Smooth muscle cell (in vitro differentiated cells): ENCODE results near the gene ADCY4. TPM values are rescaled to one million over a fixed set of nuclear protein-coding genes. Genes with fewer than 3 reads are reported as not detected.

Experiments used
- DNase-seq: peaks from one replicate; lab custom pipeline; 2025; ENCODE audit not compliant: unreplicated experiment; lab: John Stamatoyannopoulos, UW
- H2AFZ ChIP-seq: fragments of 200-600 bp; sonication (generic); 2 replicates; pipeline ENCODE4 v1.6.0; 2016; ENCODE audit warnings: antibody characterized with exemption, low read depth, mild to moderate bottlenecking
- H3F3A ChIP-seq: fragments of 200-600 bp; sonication (generic); 2 replicates; pipeline ENCODE4 v1.6.0; 2017; ENCODE audit warnings: antibody characterized with exemption, low read depth
- H3K27ac ChIP-seq: fragments of 200-600 bp; sonication (generic); 2 replicates; pipeline ENCODE4 v1.5.1; 2016; ENCODE audit warnings: low read depth, mild to moderate bottlenecking
- H3K27me3 ChIP-seq: fragments of 200-600 bp; sonication (generic); 2 replicates; pipeline ENCODE4 v1.6.1; 2016; ENCODE audit warnings: low read depth, mild to moderate bottlenecking
- H3K36me3 ChIP-seq: fragments of 200-600 bp; sonication (generic); 2 replicates; pipeline ENCODE4 v1.5.1; 2016; ENCODE audit warnings: low read depth
- H3K4me1 ChIP-seq: fragments of 200-600 bp; sonication (generic); 2 replicates; pipeline ENCODE4 v1.5.1; 2016; ENCODE audit warnings: low read depth
- H3K4me2 ChIP-seq: fragments of 200-600 bp; sonication (generic); 2 replicates; pipeline ENCODE4 v1.6.0; 2016; ENCODE audit warnings: mild to moderate bottlenecking
- H3K4me3 ChIP-seq: fragments of 200-600 bp; sonication (generic); 2 replicates; pipeline ENCODE4 v1.5.1; 2016; ENCODE audit warnings: mild to moderate bottlenecking
- H3K79me2 ChIP-seq: fragments of 200-600 bp; sonication (generic); 2 replicates; pipeline ENCODE4 v1.6.0; 2016; ENCODE audit warnings: low read depth, mild to moderate bottlenecking
- H3K9ac ChIP-seq: fragments of 200-600 bp; sonication (generic); 2 replicates; pipeline ENCODE4 v1.6.0; 2016; ENCODE audit warnings: low read depth
- H3K9me3 ChIP-seq: fragments of 200-600 bp; sonication (generic); replicated peaks from 2 replicates; pipeline ENCODE4 v1.5.1; 2016; ENCODE audit warnings: low read depth
- H4K20me1 ChIP-seq: fragments of 200-600 bp; sonication (generic); 2 replicates; pipeline ENCODE4 v1.6.0; 2016; ENCODE audit warnings: low read depth
- CTCF ChIP-seq: fragments of 200-600 bp; sonication (generic); IDR thresholded peaks from 2 replicates; pipeline ENCODE4 v1.5.1; 2017; ENCODE audit warnings: borderline replicate concordance, mild to moderate bottlenecking, antibody characterized with exemption; ENCODE audit not compliant: insufficient read depth, poor library complexity, severe bottlenecking
- WGBS: methylation state at CpG from one replicate; pipeline ENCODE4 v1.1.7; 2016; ENCODE audit warnings: low lambda C conversion rate; 5-methylcytosine and 5-hydroxymethylcytosine counted together
- polyA plus RNA-seq: library from polyadenylated mRNA; unstranded; fragments of >200 nt; fragmentation: Nextera tagmentation; extraction: Ambion mirVana; gene quantifications from 2 replicates; pipeline ENCODE4 v1.2.1, GENCODE V29; 2016
- total RNA-seq: library from RNA; depleted of rRNA; stranded (reverse); fragments of >200 nt; gene quantifications from 2 replicates; pipeline ENCODE4 v1.2.3, GENCODE V29; 2014

The ADCY4 gene
- total and polyA plus RNA-seq, 2 experiments from 2014 or later: 0.13 TPM; not detected in 1

GRCh38 chr14:24277606-24278321 is 57.1 kb downstream of the ADCY4 start:
- Histone ChIP-seq H3K4me1 (no peaks in the 10 kb centered on the region), H3K27me3 (no peaks in the 10 kb centered on the region), H3K9me3 (no peaks in the 10 kb centered on the region), H4K20me1 (no peaks in the 10 kb centered on the region), H3F3A (no peaks in the 10 kb centered on the region), H3K4me3 (no peak overlapping the region), H3K79me2 (no peaks in the 10 kb centered on the region), H2AFZ (no peak overlapping the region), H3K27ac (no peak overlapping the region), H3K36me3 (no peaks in the 10 kb centered on the region), H3K9ac (no peak overlapping the region), H3K4me2 (no peak overlapping the region)
- no peak for DNase-seq
- WGBS: 92% methylated on average over 11 of the region's 11 CpGs
- no peak for TF ChIP-seq CTCF

- no peak overlapping the region for H2AFZ ChIP-seq
- H3K4me2 ChIP-seq: no peak overlapping the region
- no peaks in the 10 kb centered on the region for H3K4me1 ChIP-seq
- no peak for TF ChIP-seq CTCF
- H3K4me3 ChIP-seq: no peak overlapping the region
- no peaks in the 10 kb centered on the region for H3K9me3 ChIP-seq
- H3K27ac ChIP-seq: no peak overlapping the region
- DNase-seq: no peak
- no peaks in the 10 kb centered on the region for H3K79me2 ChIP-seq
- H3K27me3 ChIP-seq: no peaks in the 10 kb centered on the region
- 95% methylated on average over 6 of the region's 6 CpGs for WGBS
- no peak overlapping the region for H3K9ac ChIP-seq
- no peaks in the 10 kb centered on the region for H4K20me1 ChIP-seq
- no peaks in the 10 kb centered on the region for H3K36me3 ChIP-seq
- H3F3A ChIP-seq: no peaks in the 10 kb centered on the region
Measured at GRCh38 chr14:24277071-24277470, 57.8 kb downstream of the ADCY4 start.

- H3K27me3 ChIP-seq: no peaks in the 10 kb centered on the region
- H3F3A ChIP-seq: no peaks in the 10 kb centered on the region
- H3K36me3 ChIP-seq: no peaks in the 10 kb centered on the region
- no peak overlapping the region for H3K4me2 ChIP-seq
- no peaks in the 10 kb centered on the region for H3K4me1 ChIP-seq
- no peaks in the 10 kb centered on the region for H4K20me1 ChIP-seq
- TF ChIP-seq CTCF: no peak
- H3K9ac ChIP-seq: no peak overlapping the region
- no peaks in the 10 kb centered on the region for H3K79me2 ChIP-seq
- H3K27ac ChIP-seq: peak overlapping the region; percentile 35
- H3K4me3 ChIP-seq: no peak overlapping the region
- no peaks in the 10 kb centered on the region for H3K9me3 ChIP-seq
- DNase-seq: no peak
- H2AFZ ChIP-seq: no peak overlapping the region
- WGBS: 73% methylated on average over 3 of the region's 3 CpGs
Measured at GRCh38 chr14:24274101-24274543, 60.7 kb downstream of the ADCY4 start.

GRCh38 chr14:24273422-24273998 is 61.4 kb downstream of the ADCY4 start:
- no peak for DNase-seq
- H3K36me3 ChIP-seq: no peaks in the 10 kb centered on the region
- H3K9ac ChIP-seq: no peak overlapping the region
- no peak overlapping the region for H2AFZ ChIP-seq
- no peak for TF ChIP-seq CTCF
- H3K4me2 ChIP-seq: no peak overlapping the region
- no peaks in the 10 kb centered on the region for H3K4me1 ChIP-seq
- no peaks in the 10 kb centered on the region for H4K20me1 ChIP-seq
- no peak overlapping the region for H3K27ac ChIP-seq
- no peaks in the 10 kb centered on the region for H3F3A ChIP-seq
- H3K9me3 ChIP-seq: no peaks in the 10 kb centered on the region
- WGBS: 60% methylated on average over 3 of the region's 3 CpGs
- H3K4me3 ChIP-seq: no peak overlapping the region
- no peaks in the 10 kb centered on the region for H3K79me2 ChIP-seq
- H3K27me3 ChIP-seq: no peaks in the 10 kb centered on the region
